Activated T-helper 1 cell treated with anti-CD3 and anti-CD28 coated beads, Interleukin-12 subunit alpha, Interleukin-12 subunit beta, Interleukin-2, Interleukin-4 antibody, amounts not matched to agents 30 ng/mL and 10 ng/mL and 1 ng/mL, durations not matched to agents 14 hours and 24 hours and 36 hours (primary cell): Measurements from ENCODE around the gene NRG2. TPM values are rescaled to one million over a fixed set of nuclear protein-coding genes. Genes with fewer than 3 reads are reported as not detected.

Experiments
- DNase-seq: peaks from one replicate; pipeline ENCODE4 v3.0.0; 2021; ENCODE audit warnings: low spot score
- H3K27ac Mint-ChIP-seq: one replicate; pipeline ENCODE4 v1.8.0; 2021; ENCODE audit warnings: mild to moderate bottlenecking, mixed read lengths
- H3K27me3 Mint-ChIP-seq: one replicate; pipeline ENCODE4 v1.8.0; 2022; ENCODE audit warnings: mild to moderate bottlenecking, moderate library complexity, mixed read lengths; ENCODE audit not compliant: insufficient read depth
- H3K36me3 Mint-ChIP-seq: one replicate; pipeline ENCODE4 v1.8.0; 2021; ENCODE audit warnings: low read depth, mixed read lengths
- H3K4me1 Mint-ChIP-seq: one replicate; pipeline ENCODE4 v1.8.0; 2021; ENCODE audit warnings: low read depth, mixed read lengths
- H3K4me3 Mint-ChIP-seq: one replicate; pipeline ENCODE4 v1.8.0; 2021; ENCODE audit warnings: mild to moderate bottlenecking, moderate library complexity, mixed read lengths
- H3K9me3 Mint-ChIP-seq: one replicate; pipeline ENCODE4 v1.8.0; 2021; ENCODE audit warnings: mixed read lengths
- intact Hi-C: fragments of 100-400 bp; cut with micrococcal nuclease; formaldehyde crosslinking; loops from one replicate; pipeline ENCODE4 v1.15.1; 2024
- total RNA-seq: library from RNA; stranded (reverse); gene quantifications from 2 replicates; pipeline ENCODE4 v1.2.3, GENCODE V29; 2022

NRG2 gene
- total RNA-seq, 1 donor from 2014 or later = 0.08 TPM

- DNase-seq = no peak
- peaks cover 7% of the 10 kb centered on the region for H3K27me3 Mint-ChIP-seq
- no peaks in the 10 kb centered on the region for H3K4me1 Mint-ChIP-seq
- H3K36me3 Mint-ChIP-seq = no peaks in the 10 kb centered on the region
- no peaks in the 10 kb centered on the region for H3K9me3 Mint-ChIP-seq
- intact Hi-C loops = no loop called here
- no peak overlapping the region for H3K27ac Mint-ChIP-seq
- no peak overlapping the region for H3K4me3 Mint-ChIP-seq
Measured at GRCh38 chr5:139881143-139881733, 161.9 kb downstream of the NRG2 start.

GRCh38 chr5:139880416-139881142 lies 162.5 kb downstream of the NRG2 start:
- Mint-ChIP-seq H3K27ac (no peak overlapping the region), H3K4me1 (no peaks in the 10 kb centered on the region), H3K27me3 (peaks cover 7% of the 10 kb centered on the region), H3K36me3 (no peaks in the 10 kb centered on the region), H3K9me3 (no peaks in the 10 kb centered on the region), H3K4me3 (no peak overlapping the region)
- intact Hi-C loops = no loop called here
- no peak for DNase-seq

- intact Hi-C loops = no loop called here
- Mint-ChIP-seq H3K4me3 (no peak overlapping the region), H3K9me3 (no peaks in the 10 kb centered on the region), H3K36me3 (no peaks in the 10 kb centered on the region), H3K4me1 (no peaks in the 10 kb centered on the region), H3K27ac (no peak overlapping the region), H3K27me3 (peaks cover 11% of the 10 kb centered on the region)
- no peak for DNase-seq
Measured at GRCh38 chr5:139878093-139878492, 165.0 kb downstream of the NRG2 start.

GRCh38 chr5:139877129-139877597 lies 165.9 kb downstream of the NRG2 start:
- DNase-seq = no peak
- Mint-ChIP-seq H3K36me3 (no peaks in the 10 kb centered on the region), H3K27ac (no peak overlapping the region), H3K4me3 (no peak overlapping the region), H3K27me3 (peaks cover 11% of the 10 kb centered on the region), H3K9me3 (no peaks in the 10 kb centered on the region), H3K4me1 (no peaks in the 10 kb centered on the region)
- intact Hi-C loops = no loop called here

GRCh38 chr5:139875957-139876356 lies 167.1 kb downstream of the NRG2 start:
- no peak for DNase-seq
- Mint-ChIP-seq H3K27me3 (peaks cover 11% of the 10 kb centered on the region), H3K9me3 (no peaks in the 10 kb centered on the region), H3K4me3 (no peak overlapping the region), H3K36me3 (no peaks in the 10 kb centered on the region), H3K27ac (no peak overlapping the region), H3K4me1 (no peaks in the 10 kb centered on the region)
- intact Hi-C loops = no loop called here

GRCh38 chr5:139872851-139873794 lies 170.0 kb downstream of the NRG2 start:
- Mint-ChIP-seq H3K4me3 (no peak overlapping the region), H3K4me1 (no peaks in the 10 kb centered on the region), H3K27me3 (peaks cover 7% of the 10 kb centered on the region), H3K36me3 (no peaks in the 10 kb centered on the region), H3K9me3 (no peaks in the 10 kb centered on the region), H3K27ac (no peak overlapping the region)
- DNase-seq = no peak
- intact Hi-C loops = no loop called here

GRCh38 chr5:139872052-139872766 lies 170.9 kb downstream of the NRG2 start:
- no peak for DNase-seq
- intact Hi-C loops = no loop called here
- H3K9me3 Mint-ChIP-seq = no peaks in the 10 kb centered on the region
- peaks cover 7% of the 10 kb centered on the region for H3K27me3 Mint-ChIP-seq
- no peaks in the 10 kb centered on the region for H3K36me3 Mint-ChIP-seq
- H3K4me1 Mint-ChIP-seq = no peaks in the 10 kb centered on the region
- no peak overlapping the region for H3K4me3 Mint-ChIP-seq
- no peak overlapping the region for H3K27ac Mint-ChIP-seq

- no peaks in the 10 kb centered on the region for H3K36me3 Mint-ChIP-seq
- DNase-seq = no peak
- H3K9me3 Mint-ChIP-seq = no peaks in the 10 kb centered on the region
- H3K27me3 Mint-ChIP-seq = peaks cover 10% of the 10 kb centered on the region
- no peaks in the 10 kb centered on the region for H3K4me1 Mint-ChIP-seq
- no peak overlapping the region for H3K27ac Mint-ChIP-seq
- no peak overlapping the region for H3K4me3 Mint-ChIP-seq
- intact Hi-C loops = no loop called here
Measured at GRCh38 chr5:139871614-139872013, 171.5 kb downstream of the NRG2 start.

GRCh38 chr5:139870677-139871076 lies 172.4 kb downstream of the NRG2 start:
- peaks cover 11% of the 10 kb centered on the region for H3K27me3 Mint-ChIP-seq

GRCh38 chr5:139869042-139869790 lies 173.9 kb downstream of the NRG2 start:
- H3K4me3 Mint-ChIP-seq = no peak overlapping the region
- H3K9me3 Mint-ChIP-seq = no peaks in the 10 kb centered on the region
- peaks cover 6% of the 10 kb centered on the region for H3K27me3 Mint-ChIP-seq
- no peak overlapping the region for H3K27ac Mint-ChIP-seq
- H3K4me1 Mint-ChIP-seq = no peaks in the 10 kb centered on the region
- DNase-seq = no peak
- no peaks in the 10 kb centered on the region for H3K36me3 Mint-ChIP-seq
- intact Hi-C loops = no loop called here

More at GRCh38 chr5:139870677-139871076, 172.4 kb downstream of the NRG2 start:
- no peaks in the 10 kb centered on the region for H3K4me1 Mint-ChIP-seq
- H3K36me3 Mint-ChIP-seq = no peaks in the 10 kb centered on the region
- DNase-seq = no peak
- no peaks in the 10 kb centered on the region for H3K9me3 Mint-ChIP-seq
- intact Hi-C loops = no loop called here
- no peak overlapping the region for H3K27ac Mint-ChIP-seq
- H3K4me3 Mint-ChIP-seq = no peak overlapping the region

- Mint-ChIP-seq H3K27me3 (peaks cover 4% of the 10 kb centered on the region), H3K4me1 (no peaks in the 10 kb centered on the region), H3K36me3 (no peaks in the 10 kb centered on the region), H3K9me3 (no peaks in the 10 kb centered on the region), H3K27ac (no peak overlapping the region), H3K4me3 (no peak overlapping the region)
- no peak for DNase-seq
- intact Hi-C loops = no loop called here
Measured at GRCh38 chr5:139867581-139867980, 175.5 kb downstream of the NRG2 start.

- H3K4me1 Mint-ChIP-seq = no peaks in the 10 kb centered on the region
- no peak for DNase-seq
- intact Hi-C loops = no loop called here
- H3K36me3 Mint-ChIP-seq = no peaks in the 10 kb centered on the region
- H3K27ac Mint-ChIP-seq = no peak overlapping the region
- no peak overlapping the region for H3K4me3 Mint-ChIP-seq
- no peaks in the 10 kb centered on the region for H3K9me3 Mint-ChIP-seq
- H3K27me3 Mint-ChIP-seq = peaks cover 4% of the 10 kb centered on the region
Measured at GRCh38 chr5:139867109-139867508, 176.0 kb downstream of the NRG2 start.
